ENCODE results near the gene RPIA. TPM values are rescaled to one million over a fixed set of nuclear protein-coding genes. Genes with fewer than 3 reads are reported as not detected.
"Not testable (repeated sequence)": the region's sequence is repeated elsewhere in the genome, so short reads cannot be mapped to it uniquely, and the experiment has no call there.

The RPIA gene
- total RNA-seq, 1 donor from 2014 or later = 16.5 TPM

DNA sequence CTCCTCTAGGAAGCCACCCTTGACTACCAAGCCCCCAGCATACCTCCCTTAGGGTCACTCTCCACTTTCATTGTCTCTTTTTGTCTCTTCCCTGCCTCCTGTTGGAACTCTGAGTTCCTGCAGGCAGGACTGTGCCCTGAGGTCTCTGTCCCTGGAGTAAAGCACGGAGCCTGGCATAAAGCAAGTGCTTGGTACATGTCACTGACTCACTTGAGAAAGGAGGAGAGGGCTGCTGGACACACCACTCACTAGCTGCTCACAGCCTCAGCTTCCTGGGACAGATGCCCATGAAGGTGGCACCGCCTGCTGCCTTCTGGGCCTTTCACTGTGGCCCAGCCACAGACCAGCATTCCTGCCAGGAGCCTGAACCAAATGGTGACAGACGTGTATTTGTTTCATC, 64.4 kb downstream of the RPIA start:
- TF ChIP-seq, protein P1, sequence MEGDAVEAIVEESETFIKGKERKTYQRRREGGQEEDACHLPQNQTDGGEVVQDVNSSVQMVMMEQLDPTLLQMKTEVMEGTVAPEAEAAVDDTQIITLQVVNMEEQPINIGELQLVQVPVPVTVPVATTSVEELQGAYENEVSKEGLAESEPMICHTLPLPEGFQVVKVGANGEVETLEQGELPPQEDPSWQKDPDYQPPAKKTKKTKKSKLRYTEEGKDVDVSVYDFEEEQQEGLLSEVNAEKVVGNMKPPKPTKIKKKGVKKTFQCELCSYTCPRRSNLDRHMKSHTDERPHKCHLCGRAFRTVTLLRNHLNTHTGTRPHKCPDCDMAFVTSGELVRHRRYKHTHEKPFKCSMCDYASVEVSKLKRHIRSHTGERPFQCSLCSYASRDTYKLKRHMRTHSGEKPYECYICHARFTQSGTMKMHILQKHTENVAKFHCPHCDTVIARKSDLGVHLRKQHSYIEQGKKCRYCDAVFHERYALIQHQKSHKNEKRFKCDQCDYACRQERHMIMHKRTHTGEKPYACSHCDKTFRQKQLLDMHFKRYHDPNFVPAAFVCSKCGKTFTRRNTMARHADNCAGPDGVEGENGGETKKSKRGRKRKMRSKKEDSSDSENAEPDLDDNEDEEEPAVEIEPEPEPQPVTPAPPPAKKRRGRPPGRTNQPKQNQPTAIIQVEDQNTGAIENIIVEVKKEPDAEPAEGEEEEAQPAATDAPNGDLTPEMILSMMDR (IDR thresholded peaks at IDR 0.05) = no peak
- DNase-seq (no peak), ATAC-seq (no peak)

DNA sequence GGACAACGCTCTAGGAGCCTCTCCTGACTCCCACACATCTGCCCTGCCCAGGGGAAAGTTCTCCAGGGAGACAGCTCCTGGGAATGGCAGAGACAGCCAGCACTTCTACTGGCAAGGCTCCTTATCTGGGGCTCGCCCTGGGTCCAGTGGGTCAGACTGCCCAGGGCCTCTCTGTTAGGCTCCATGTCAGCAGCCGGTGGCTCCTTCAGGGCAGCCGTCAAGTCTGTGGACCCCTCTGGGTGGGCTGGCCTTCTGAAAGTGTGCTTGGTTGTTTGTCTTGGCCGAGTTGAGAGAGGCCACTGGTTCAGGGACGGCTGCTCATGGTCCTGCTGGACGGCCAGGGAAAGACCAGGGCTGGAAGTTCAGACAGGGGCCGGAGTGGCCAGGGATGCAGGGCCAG, 65.6 kb downstream of the RPIA start:
- Histone ChIP-seq H3K9me3 (peaks cover 13% of the 10 kb centered on the region), H3K4me1 (no peaks in the 10 kb centered on the region), H3K4me3 (no peak overlapping the region), H3K27ac (no peak overlapping the region), H3K27me3 (ENCODE audit: low read depth) (no peaks in the 10 kb centered on the region), H3K36me3 (peaks cover 16% of the 10 kb centered on the region)
- intact Hi-C loops (cut with DNase I) = no loop called here
- DNase-seq (no peak), ATAC-seq (no peak)
- TF ChIP-seq, protein P1 (IDR thresholded peaks at IDR 0.05) = no peak

More for the DNA sequence above, 64.4 kb downstream of the RPIA start:
- Histone ChIP-seq H3K27ac (no peak overlapping the region), H3K4me1 (no peaks in the 10 kb centered on the region), H3K27me3 (ENCODE audit: low read depth) (no peaks in the 10 kb centered on the region), H3K36me3 (peaks cover 28% of the 10 kb centered on the region), H3K4me3 (no peak overlapping the region), H3K9me3 (peaks cover 13% of the 10 kb centered on the region)
- intact Hi-C loops (cut with DNase I) = no loop called here

DNA sequence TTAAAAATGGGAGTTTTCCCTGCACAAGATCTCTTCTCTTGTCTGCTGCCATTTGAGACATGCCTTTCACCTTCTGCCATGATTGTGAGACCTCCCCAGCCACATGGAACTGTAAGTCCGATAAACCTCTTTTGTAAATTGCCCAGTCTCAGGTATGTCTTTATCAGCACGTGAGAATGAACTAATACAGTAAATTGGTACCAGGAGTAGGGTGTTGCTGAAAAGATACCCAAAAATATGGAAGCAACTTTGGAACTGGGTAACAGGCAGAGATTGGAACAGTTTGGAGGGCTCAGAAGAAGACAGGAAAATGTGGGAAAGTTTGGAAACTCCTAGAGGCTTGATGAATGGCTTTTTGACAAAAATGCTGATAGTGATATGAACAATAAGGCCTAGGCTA, 67.2 kb downstream of the RPIA start:
- intact Hi-C loops (cut with DNase I); H3K4me3 ChIP-seq; H3K36me3 ChIP-seq; H3K27me3 ChIP-seq (ENCODE audit: low read depth); ATAC-seq; H3K4me1 ChIP-seq; H3K27ac ChIP-seq; DNase-seq: not testable (repeated sequence)
- H3K9me3 ChIP-seq = peaks cover 13% of the 10 kb centered on the region

DNA sequence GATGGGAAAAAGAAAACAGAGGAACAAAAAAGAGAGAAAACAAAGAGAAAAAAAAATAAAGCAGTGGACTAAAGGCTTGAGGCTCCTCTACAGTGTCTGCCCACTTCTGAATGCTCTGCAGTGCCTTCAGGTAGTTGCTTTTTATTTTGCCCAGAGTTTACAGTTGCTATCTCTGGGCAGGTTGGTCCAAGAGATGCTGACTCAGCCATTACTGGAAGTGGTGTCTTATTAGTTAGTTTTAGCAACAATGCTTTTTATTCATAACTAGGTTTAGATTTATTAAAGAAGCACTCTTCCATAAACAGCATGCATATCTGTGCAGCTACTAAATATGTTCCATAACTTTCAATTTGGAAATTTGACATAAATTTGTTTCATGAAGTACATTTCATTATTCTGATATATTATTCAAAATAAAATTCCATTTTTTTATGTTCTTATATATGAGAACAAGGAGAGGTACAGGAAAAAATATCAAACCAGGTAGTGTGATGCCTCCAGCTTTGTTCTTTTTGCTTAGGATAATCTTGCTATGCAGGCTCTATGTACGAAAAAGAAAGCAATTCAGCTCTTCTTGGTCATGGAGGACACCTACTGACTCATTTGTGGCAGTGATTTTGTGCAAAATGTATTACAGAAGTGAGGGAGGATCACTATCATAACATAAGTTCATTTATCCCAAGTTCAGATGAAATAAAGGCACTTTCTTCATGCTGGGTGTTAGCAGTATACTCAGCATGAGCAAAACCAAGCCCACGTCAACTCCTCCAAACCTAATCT, 69.5 kb downstream of the RPIA start:
- no peak overlapping the region for H3K27ac ChIP-seq
- H3K27me3 ChIP-seq (ENCODE audit: low read depth) = peaks cover 20% of the 10 kb centered on the region
- intact Hi-C loops (cut with DNase I) = no loop called here
- ATAC-seq (no peak), DNase-seq (no peak)
- H3K36me3 ChIP-seq = no peaks in the 10 kb centered on the region
- H3K4me1 ChIP-seq = peaks cover 12% of the 10 kb centered on the region
- TF ChIP-seq, protein P1 (IDR thresholded peaks at IDR 0.05) = no peak
- no peak overlapping the region for H3K4me3 ChIP-seq
- peaks cover 13% of the 10 kb centered on the region for H3K9me3 ChIP-seq

DNA sequence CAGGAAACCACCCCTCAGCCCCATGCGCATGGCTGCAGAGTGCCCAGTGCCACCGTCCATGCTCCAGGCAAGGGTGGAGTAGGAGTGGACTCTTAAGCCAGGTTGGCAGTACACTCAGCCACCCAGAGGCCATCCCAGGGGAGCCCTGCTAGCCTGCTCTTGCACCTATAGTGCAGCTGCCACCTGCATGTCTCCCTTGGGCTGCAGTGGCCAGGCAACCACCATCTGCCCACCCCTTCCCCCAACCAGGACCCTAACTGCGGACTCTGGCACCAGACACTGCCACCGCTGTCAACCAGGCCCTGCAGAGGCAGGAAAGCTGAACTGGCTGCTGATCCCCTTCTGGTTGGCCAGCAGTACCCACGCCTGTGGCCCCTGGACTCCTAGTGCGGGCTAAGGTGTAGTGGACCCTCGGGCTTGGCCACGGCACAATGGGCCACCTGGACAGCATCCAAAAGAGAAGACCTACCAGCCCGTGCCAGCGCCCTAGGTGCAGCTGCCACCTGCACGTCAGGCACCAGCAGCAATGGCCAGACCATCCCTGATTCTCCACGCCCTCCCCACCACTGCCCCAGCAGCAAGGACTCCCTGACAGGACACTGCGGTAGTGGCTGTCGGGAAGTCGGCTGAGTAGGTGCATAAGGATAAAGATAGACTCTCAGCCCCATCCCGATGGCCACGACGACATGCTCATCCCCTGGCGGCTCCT, 72.8 kb downstream of the RPIA start:
- no peak for DNase-seq
- ATAC-seq = peak in 1 of 2 donors; percentile 29

More for the DNA sequence above, 72.8 kb downstream of the RPIA start:
- Histone ChIP-seq H3K4me3 (no peak overlapping the region), H3K27me3 (ENCODE audit: low read depth) (peaks cover 20% of the 10 kb centered on the region), H3K9me3 (peaks cover 1% of the 10 kb centered on the region), H3K27ac (no peak overlapping the region), H3K36me3 (no peaks in the 10 kb centered on the region), H3K4me1 (peaks cover 12% of the 10 kb centered on the region)
- TF ChIP-seq, protein P1 (IDR thresholded peaks at IDR 0.05) = no peak
- intact Hi-C loops (cut with DNase I) = no loop called here

All from lower lobe of right lung (tissue), 2 donors.